HepG2 (cell line): Measurements from ENCODE around the gene IST1. TPM values are rescaled to one million over a fixed set of nuclear protein-coding genes. Genes with fewer than 3 reads are reported as not detected.

Experiments used
- ATAC-seq: fragments of 200-7000 bp; cut with Tn5 transposase; 3 replicates; pipeline ENCODE4 v1.9.1; 2020; ENCODE audit warnings: mild to moderate bottlenecking, moderate library complexity
- BruUV-seq: library from RNA; stranded (reverse); fragments of 400-500 nt; replicated peaks from 2 replicates; lab custom pipeline; 2021; lab: Mats Ljungman, UMichigan
- CTCF ChIA-PET: fragments of 300-600 bp; formaldehyde crosslinking; extraction: SDS; loops from one replicate; lab custom pipeline; 2021; ENCODE audit warnings: low total read pairs, inconsistent platforms, low intra/inter-chr PET ratio; lab: Yijun Ruan, JAX
- POLR2A ChIA-PET: fragments of 350-600 bp; sonication (Branson Sonifier 250); formaldehyde crosslinking; loops from one replicate; lab custom pipeline; 2020; ENCODE audit warnings: antibody characterized with exemption, inconsistent platforms; lab: Yijun Ruan, JAX
- DNase-seq: peaks from one replicate; pipeline ENCODE4 v3.0.0-alpha.2; 2015; ENCODE audit warnings: low spot score
- FAIRE-seq: peaks from 3 replicates; lab custom pipeline; 2011; peaks lifted over from hg19 to GRCh38; lab: Jason Lieb, UNC
- H2AFZ ChIP-seq: one replicate; pipeline ENCODE4 v1.6.1; 2011; ENCODE audit warnings: low read length, inconsistent platforms
- H3K27ac ChIP-seq: fragments of 300-600 bp; 3 replicates; pipeline ENCODE4 v1.8.0; 2011; ENCODE audit warnings: mixed run types, mild to moderate bottlenecking, mixed read lengths, low read length, inconsistent platforms; ENCODE audit not compliant: insufficient read depth; ENCODE audit errors: extremely low read length
- H3K27me3 ChIP-seq, 2 experiments: fragments of 200-600 bp in 1 of 2; 2 replicates in 1 of 2; 3 replicates in 1 of 2; pipeline versions ENCODE4 v1.6.0 to v1.8.0; 2011; ENCODE audit warnings: low read length in 2 of 2, mild to moderate bottlenecking in 2 of 2, moderate library complexity in 2 of 2, inconsistent platforms in 1 of 2; ENCODE audit not compliant: insufficient read depth in 2 of 2, control insufficient read depth in 1 of 2
- H3K36me3 ChIP-seq, 2 experiments: fragments of 200-600 bp in 1 of 2; replicated peaks in 1 of 2; 2 replicates in 1 of 2; 3 replicates in 1 of 2; pipeline versions ENCODE4 v1.5.1 to v1.8.0; 2011; ENCODE audit warnings: low read length in 2 of 2, inconsistent platforms in 1 of 2; ENCODE audit not compliant: insufficient read depth in 2 of 2, control insufficient read depth in 1 of 2
- H3K4me1 ChIP-seq: 2 replicates; pipeline ENCODE4 v1.5.1; 2012; ENCODE audit warnings: low read length, inconsistent platforms; ENCODE audit not compliant: insufficient read depth
- H3K4me2 ChIP-seq: 2 replicates; pipeline ENCODE4 v1.6.0; 2011; ENCODE audit warnings: low read depth, low read length, inconsistent platforms
- H3K4me3 ChIP-seq, 3 experiments: fragments of 200-600 bp in 1 of 3; sonication (generic), shearing (Covaris generic) in 1 of 3; replicated peaks in 1 of 3; 2 replicates each; pipeline ENCODE4 v1.5.1; 2011 to 2016; ENCODE audit warnings: low read length in 3 of 3, inconsistent platforms in 2 of 3, low read depth in 2 of 3, mild to moderate bottlenecking in 2 of 3, control low read depth in 1 of 3, mixed read lengths in 1 of 3; ENCODE audit not compliant: insufficient read depth in 1 of 3
- H3K79me2 ChIP-seq: one replicate; pipeline ENCODE4 v1.6.1; 2011; ENCODE audit warnings: low read length, inconsistent platforms; ENCODE audit not compliant: insufficient read depth
- H3K9ac ChIP-seq: 2 replicates; pipeline ENCODE4 v1.6.0; 2011; ENCODE audit warnings: mild to moderate bottlenecking, low read depth, low read length, inconsistent platforms; ENCODE audit not compliant: insufficient read depth
- H3K9me3 ChIP-seq: 2 replicates; pipeline ENCODE4 v1.5.1; 2012; ENCODE audit warnings: mild to moderate bottlenecking, low read length
- H4K20me1 ChIP-seq: 2 replicates; pipeline ENCODE4 v1.6.0; 2011; ENCODE audit warnings: inconsistent platforms, mild to moderate bottlenecking, low read length, moderate library complexity; ENCODE audit not compliant: insufficient read depth
- RBM22 ChIP-seq: fragments of 200-400 bp; formaldehyde crosslinking; optimal IDR thresholded peaks from 2 replicates; pipeline ENCODE3; 2017; ENCODE audit warnings: mild to moderate bottlenecking, low read length, moderate library complexity
- SMAD3 ChIP-seq: sonication (generic); formaldehyde crosslinking; IDR thresholded peaks from 2 replicates; pipeline ENCODE4 v1.4.0; 2020; ENCODE audit warnings: missing genetic modification reagents
- ZNF264 ChIP-seq: sonication (generic); formaldehyde crosslinking; IDR thresholded peaks from 2 replicates; pipeline ENCODE4 v1.4.0; 2020; ENCODE audit warnings: missing genetic modification reagents
- WGBS: methylation state at CpG from one replicate; pipeline ENCODE4 v1.1.6; 2017; ENCODE audit warnings: low lambda C conversion rate; 5-methylcytosine and 5-hydroxymethylcytosine counted together
- in situ Hi-C: cut with HindIII; loops from 2 replicates; pipeline ENCODE4 v1.10.0; 2017; ENCODE audit warnings: low pct_unique_long_range_greater_than_20kb; ENCODE audit not compliant: extremely low pct_ligation_motif_present
- intact Hi-C: fragments of 100-400 bp; cut with micrococcal nuclease; formaldehyde crosslinking; loops from one replicate; pipeline ENCODE4 v1.10.0; 2022; ENCODE audit not compliant: unreplicated experiment
- polyA plus RNA-seq, 8 experiments: library from polyadenylated mRNA; depleted of rRNA in 3 of 8; stranded (reverse) in 7 of 8; unstranded in 1 of 8; fragments of >200 nt; fragmentation: Illumina TruSeq in 4 of 8; extraction: Trizol in 4 of 8; gene quantifications; 2 replicates each; pipeline versions ENCODE4 v1.2.1 to v1.2.3, GENCODE V29; 2011 to 2016; ENCODE audit warnings: low read depth in 4 of 8, missing spikeins in 1 of 8, mixed read lengths in 1 of 8; ENCODE audit not compliant: insufficient read depth in 1 of 8
- total RNA-seq, 5 experiments: library from RNA; depleted of rRNA; stranded (reverse); fragments of >200 nt; fragmentation: Illumina TruSeq; extraction: Trizol; gene quantifications; 2 replicates each; pipeline ENCODE4 v1.2.3, GENCODE V29; 2016; ENCODE audit warnings: low read depth in 1 of 5

The IST1 gene
- total and polyA plus RNA-seq, 2 of the 13 experiments (the other 11 are each of a cell fraction or from before 2014, with no cell fraction given) = 346 to 415 TPM

- CTCF ChIA-PET = no interaction called here
These were observed 23.7 kb downstream of the IST1 start for GRCh38 chr16:71919035-71919434.

GRCh38 chr16:71920658-71921057 lies 25.3 kb downstream of the IST1 start:
- CTCF ChIA-PET = no interaction called here
- no peaks in the 10 kb centered on the region for H3K27me3 ChIP-seq
- 97% methylated on average over 2 of the region's 2 CpGs for WGBS
- DNase-seq = no peak
- ATAC-seq = no peak
- peaks cover 54% of the 10 kb centered on the region for H3K79me2 ChIP-seq
- in situ Hi-C loops = no loop called here
- no TSS peak for BruUV-seq
- no peak overlapping the region for H3K27ac ChIP-seq
- no peak overlapping the region for H3K9ac ChIP-seq
- no peak overlapping the region for H2AFZ ChIP-seq
- intact Hi-C loops = no loop called here
- FAIRE-seq = no peak
- no peak overlapping the region for H3K4me3 ChIP-seq
- peaks cover 36% of the 10 kb centered on the region for H4K20me1 ChIP-seq
- TF ChIP-seq RBM22 (peak; percentile 90), SMAD3 (CRISPR knock-in tag) (no peak)
- TF ChIP-seq, all 625 proteins: peak for 1
- H3K9me3 ChIP-seq = no peaks in the 10 kb centered on the region
- POLR2A ChIA-PET = no interaction called here
- no peak overlapping the region for H3K4me2 ChIP-seq
- peaks cover 4% of the 10 kb centered on the region for H3K4me1 ChIP-seq
- peaks cover 58 to 92% of the 10 kb centered on the region in 2 experiments for H3K36me3 ChIP-seq

More at GRCh38 chr16:71919035-71919434, 23.7 kb downstream of the IST1 start:
- H3K9ac ChIP-seq = no peak overlapping the region
- POLR2A ChIA-PET = interaction anchor here (0.6 kb wide), 1 partner anchor 19 kb away, joined by 5 read pairs; no protein-coding TSS in a partner anchor
- no peak overlapping the region for H2AFZ ChIP-seq
- no peak overlapping the region for H3K4me3 ChIP-seq
- TF ChIP-seq RBM22 = peak; percentile 35
- TF ChIP-seq ZNF264 (CRISPR knock-in tag) = no peak
- H3K27me3 ChIP-seq = no peaks in the 10 kb centered on the region
- H3K4me1 ChIP-seq = peaks cover 21% of the 10 kb centered on the region
- no TSS peak for BruUV-seq
- FAIRE-seq (no peak), DNase-seq (no peak), ATAC-seq (no peak)
- peaks cover 49 to 80% of the 10 kb centered on the region in 2 experiments for H3K36me3 ChIP-seq
- H3K79me2 ChIP-seq = peaks cover 71% of the 10 kb centered on the region
- no peak overlapping the region for H3K27ac ChIP-seq
- H3K9me3 ChIP-seq = no peaks in the 10 kb centered on the region
- in situ Hi-C loops (no loop called here), intact Hi-C loops (no loop called here)
- no peak overlapping the region for H3K4me2 ChIP-seq
- WGBS = 96% methylated on average over 3 of the region's 3 CpGs
- peaks cover 52% of the 10 kb centered on the region for H4K20me1 ChIP-seq
